Mesodermal cell (in vitro differentiated cells): ENCODE measurements around the gene CHAF1A.

Experiments
- H3K27ac ChIP-seq: 2 replicates; pipeline ENCODE4 v1.7.0; 2013; ENCODE audit warnings: mild to moderate bottlenecking, low read depth, low read length, moderate library complexity; ENCODE audit not compliant: severe bottlenecking
- H3K36me3 ChIP-seq: 2 replicates; pipeline ENCODE4 v1.7.1; 2013; ENCODE audit warnings: mild to moderate bottlenecking, low read length, moderate library complexity; ENCODE audit not compliant: control insufficient read depth, insufficient read depth
- H3K4me1 ChIP-seq: one replicate; pipeline ENCODE4 v1.7.1; 2013; ENCODE audit warnings: mild to moderate bottlenecking, low read length; ENCODE audit not compliant: insufficient read depth, control insufficient read depth, poor library complexity, severe bottlenecking
- H3K4me3 ChIP-seq: 2 replicates; pipeline ENCODE4 v1.7.0; 2013; ENCODE audit warnings: low read length, control low read depth, mild to moderate bottlenecking; ENCODE audit not compliant: insufficient read depth, poor library complexity, severe bottlenecking; ENCODE audit errors: extremely low read depth
- H3K9me3 ChIP-seq: 2 replicates; pipeline ENCODE4 v1.7.1; 2013; ENCODE audit warnings: mild to moderate bottlenecking, low read length, moderate library complexity; ENCODE audit not compliant: control insufficient read depth
- whole genome bisulfite sequencing, 2 experiments: methylation state at CpG; one replicate each; pipeline ENCODE4 v1.1.5; 2013; ENCODE audit warnings: missing lambda C conversion rate in 2 of 2; ENCODE audit not compliant: insufficient coverage in 2 of 2; 5-methylcytosine and 5-hydroxymethylcytosine counted together

CHAF1A gene

DNA sequence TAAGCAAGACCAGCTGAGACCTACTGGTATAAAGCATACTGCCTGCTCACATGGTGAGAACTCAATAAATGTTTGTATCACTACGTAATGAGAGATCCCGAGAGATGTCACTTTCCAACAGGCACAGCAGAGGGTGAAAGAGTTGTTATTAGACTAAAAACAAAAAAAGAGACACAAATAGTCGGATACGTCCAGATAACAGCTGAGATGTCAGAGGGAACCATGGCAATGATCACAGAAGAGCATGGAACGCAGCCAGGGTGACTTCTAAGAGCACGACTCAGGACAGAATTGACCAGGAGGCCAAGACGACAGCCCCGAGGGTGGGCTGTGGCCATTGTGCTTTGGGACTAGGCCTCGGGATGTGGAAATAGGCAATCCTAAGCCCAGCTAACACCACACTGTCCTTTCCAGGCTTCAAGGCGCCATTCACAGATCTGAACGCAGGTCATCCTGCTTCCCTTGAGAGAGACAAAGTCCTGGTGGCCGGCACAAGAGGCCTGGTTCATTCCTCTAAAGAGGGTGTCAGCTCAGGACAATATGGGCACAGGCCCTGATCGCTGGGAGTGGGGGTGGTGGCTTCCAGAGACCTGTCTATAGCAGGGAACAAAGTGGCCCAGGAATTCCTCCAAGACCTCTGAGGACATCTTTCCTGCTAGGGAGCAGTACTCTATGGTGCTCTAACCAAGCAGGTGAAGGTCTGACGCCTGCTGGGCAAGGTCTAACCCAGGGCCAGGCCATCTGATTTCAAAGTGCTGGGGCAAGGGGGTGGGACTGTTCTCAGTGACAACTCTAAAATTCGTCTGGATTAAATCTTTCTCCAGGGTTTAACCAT, 5.3 kb upstream of the CHAF1A start:
- H3K4me1 ChIP-seq = peaks cover 19% of the 10 kb centered on the region
- H3K27ac ChIP-seq = no peak overlapping the region
- H3K4me3 ChIP-seq = no peak overlapping the region
- no peaks in the 10 kb centered on the region for H3K9me3 ChIP-seq
- 95 to 96% methylated on average over 14 of the region's 15 CpGs for WGBS, 2 experiments
- peaks cover 45% of the 10 kb centered on the region for H3K36me3 ChIP-seq

DNA sequence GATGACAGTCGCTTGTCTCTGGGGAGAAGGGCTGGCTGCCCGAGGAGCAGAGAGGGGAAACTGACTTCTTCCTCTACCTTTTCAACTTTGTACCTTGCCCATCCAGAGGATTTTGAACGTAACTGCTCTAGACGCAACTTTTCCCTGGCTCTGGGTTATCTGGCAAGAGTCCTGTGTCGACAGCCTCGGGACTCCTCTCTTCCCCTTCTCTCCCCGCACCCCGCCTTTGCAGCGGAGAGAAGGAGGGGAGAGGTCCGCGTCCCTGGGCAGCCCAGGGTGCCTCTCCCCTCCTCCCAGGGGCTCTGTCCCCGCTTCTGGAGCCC, 2.7 kb upstream of the CHAF1A start:
- Histone ChIP-seq H3K9me3 (no peaks in the 10 kb centered on the region), H3K4me1 (peaks cover 5% of the 10 kb centered on the region), H3K36me3 (peaks cover 47% of the 10 kb centered on the region), H3K27ac (peak overlapping the region; percentile 74), H3K4me3 (peak overlapping the region; percentile 98)
- WGBS, 2 experiments = 0 to 7% methylated on average over 5 to 6 of the region's 12 CpGs

DNA sequence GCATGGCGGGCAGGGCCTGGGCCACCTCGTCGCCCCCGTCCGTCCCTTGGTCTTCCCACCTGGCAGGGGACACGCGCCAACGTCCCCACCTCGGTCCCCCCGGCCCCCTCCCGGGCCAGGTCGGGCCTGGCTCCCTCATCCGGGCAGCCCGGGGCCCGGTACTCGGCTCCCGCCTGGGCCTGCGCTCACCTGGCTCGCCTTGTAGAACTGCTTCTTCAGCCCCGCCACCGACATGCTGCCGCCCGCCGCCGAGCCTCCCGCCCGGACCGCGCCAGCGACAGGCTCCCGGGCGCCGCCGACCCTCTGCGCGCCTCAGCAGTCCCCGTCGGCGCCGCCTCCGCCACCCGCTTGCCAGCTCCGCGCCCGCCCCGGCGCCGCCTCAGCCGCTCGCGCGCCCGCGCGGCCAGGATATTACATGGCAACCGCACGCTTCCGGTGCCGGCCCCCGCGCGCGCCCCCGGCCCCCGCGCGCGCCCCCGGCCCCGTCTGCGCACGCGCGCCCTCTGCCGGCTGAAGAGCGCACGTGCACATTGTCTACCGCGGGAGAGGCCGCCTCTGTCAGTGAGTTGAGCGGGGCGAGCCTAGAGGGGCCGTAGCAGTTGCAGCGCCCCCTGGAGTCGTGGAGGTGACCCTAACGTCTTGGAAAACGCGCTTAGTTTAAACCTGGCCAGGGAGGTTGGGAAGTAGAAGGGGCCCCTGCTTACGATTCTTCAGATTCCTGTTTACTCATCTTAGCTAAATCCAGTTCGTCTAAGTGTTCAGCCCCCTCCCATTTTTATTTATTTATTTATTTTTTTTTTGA, 2.1 kb upstream of the CHAF1A start, which contains the start of gene SH3GL1:
TSS of gene SH3GL1 (minus strand) at position 413 of the 802 bp plus-strand sequence. CDS start at position 234, 179 bp downstream.
- H3K4me3 ChIP-seq = peak within 1 kb of the TSS; percentile 98
- 0% methylated on average over 52 to 54 of the region's 90 CpGs for WGBS, 2 experiments
- H3K36me3 ChIP-seq = peaks cover 47% of the 10 kb centered on the region
- H3K27ac ChIP-seq = peak within 1 kb of the TSS; percentile 74
- H3K9me3 ChIP-seq = no peaks in the 10 kb centered on the region
- H3K4me1 ChIP-seq = peaks cover 4% of the 10 kb centered on the region

DNA sequence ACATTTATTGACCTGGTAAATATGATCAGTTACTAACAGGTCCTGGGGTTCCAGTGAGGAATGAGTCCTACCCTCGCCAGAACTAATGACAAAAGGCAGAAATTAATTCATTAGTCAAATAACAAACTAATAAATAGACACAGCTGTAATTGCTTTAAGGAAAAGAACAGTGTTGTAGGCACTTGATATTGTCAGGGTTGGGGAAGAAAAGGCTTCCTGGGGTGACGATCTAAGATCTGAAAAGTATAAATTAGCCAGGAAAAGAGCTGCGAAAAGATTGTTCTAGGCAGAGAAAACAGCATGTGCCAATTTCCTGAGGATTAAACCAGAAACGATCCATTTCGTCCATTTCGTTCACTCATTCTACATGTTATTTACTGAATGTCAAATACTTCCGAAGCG, 670 bp upstream of the CHAF1A start:
- peak overlapping the region; percentile 63 for H3K27ac ChIP-seq

DNA sequence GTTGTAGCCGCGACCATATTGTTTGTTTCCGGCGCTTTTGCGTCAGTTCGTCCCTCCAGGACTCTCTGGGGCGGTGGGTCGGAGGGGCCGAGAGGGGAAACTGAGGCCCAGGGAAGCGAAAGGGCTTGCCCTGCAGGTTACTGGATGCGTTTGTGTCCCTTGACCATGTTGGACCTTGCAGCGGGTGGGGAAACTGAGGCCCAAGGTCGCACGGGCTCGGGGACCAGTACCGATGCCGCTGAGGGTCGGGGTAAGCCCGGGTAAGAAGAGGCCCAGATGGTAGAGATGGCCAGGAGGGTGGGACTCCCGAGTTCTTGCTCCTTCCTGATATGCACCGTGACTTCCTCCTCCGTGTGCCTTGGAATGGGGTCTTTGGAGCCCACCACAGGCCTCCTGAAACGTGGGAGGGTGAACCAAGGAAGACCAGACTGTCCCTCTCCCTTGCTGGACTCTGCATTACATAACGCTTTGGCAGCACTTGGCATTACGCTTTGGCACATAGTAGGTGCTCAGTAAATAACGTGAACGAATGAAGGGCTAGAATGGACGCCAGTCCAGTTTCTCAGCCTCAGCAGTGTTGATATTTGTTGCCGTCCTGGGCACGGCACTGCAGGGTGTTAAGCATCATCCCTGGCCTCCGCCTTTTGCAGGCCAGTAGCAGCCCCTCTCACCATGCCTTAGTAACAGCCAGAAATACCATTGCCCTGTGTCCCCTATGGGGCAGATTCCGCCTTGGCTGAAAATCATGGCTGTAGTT, 743 bp downstream of the CHAF1A start:
- H3K9me3 ChIP-seq = no peaks in the 10 kb centered on the region
- H3K27ac ChIP-seq = peak overlapping the region; percentile 74
- peak overlapping the region; percentile 97 for H3K4me3 ChIP-seq
- 4 to 6% methylated on average over 28 to 29 of the region's 32 CpGs for WGBS, 2 experiments
- H3K36me3 ChIP-seq = peaks cover 39% of the 10 kb centered on the region
- H3K4me1 ChIP-seq = peaks cover 4% of the 10 kb centered on the region

More for the DNA sequence above, 670 bp upstream of the CHAF1A start:
- H3K36me3 ChIP-seq = peaks cover 46% of the 10 kb centered on the region
- WGBS, 2 experiments = 26 to 52% methylated on average over 2 to 5 of the region's 8 CpGs
- H3K4me3 ChIP-seq = peak overlapping the region; percentile 97
- peaks cover 4% of the 10 kb centered on the region for H3K4me1 ChIP-seq
- no peaks in the 10 kb centered on the region for H3K9me3 ChIP-seq

DNA sequence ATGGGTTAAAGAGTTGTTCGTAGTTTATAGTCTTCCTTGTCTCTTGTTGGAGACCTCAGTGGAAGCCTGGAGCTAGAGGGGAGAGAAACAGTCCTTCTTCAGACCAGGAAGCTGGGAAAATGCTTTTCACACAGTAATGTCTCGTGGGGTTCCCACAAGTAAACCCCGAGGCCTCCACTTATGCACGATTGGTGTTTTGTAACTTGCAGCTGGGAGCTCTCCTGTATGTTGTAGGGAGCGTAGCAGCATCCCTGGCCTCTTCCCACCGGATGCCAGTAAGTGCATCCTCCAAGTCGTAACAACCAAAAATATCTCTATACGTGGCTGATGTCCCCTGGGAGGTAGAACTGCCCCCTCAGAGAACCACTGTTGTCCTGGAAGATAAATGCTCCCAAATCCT, 3.5 kb downstream of the CHAF1A start:
- Histone ChIP-seq H3K9me3 (no peaks in the 10 kb centered on the region), H3K4me1 (peaks cover 19% of the 10 kb centered on the region), H3K4me3 (no peak overlapping the region), H3K27ac (no peak overlapping the region), H3K36me3 (peaks cover 54% of the 10 kb centered on the region)
- WGBS, 2 experiments = 88 to 95% methylated on average over 7 to 8 of the region's 8 CpGs

DNA sequence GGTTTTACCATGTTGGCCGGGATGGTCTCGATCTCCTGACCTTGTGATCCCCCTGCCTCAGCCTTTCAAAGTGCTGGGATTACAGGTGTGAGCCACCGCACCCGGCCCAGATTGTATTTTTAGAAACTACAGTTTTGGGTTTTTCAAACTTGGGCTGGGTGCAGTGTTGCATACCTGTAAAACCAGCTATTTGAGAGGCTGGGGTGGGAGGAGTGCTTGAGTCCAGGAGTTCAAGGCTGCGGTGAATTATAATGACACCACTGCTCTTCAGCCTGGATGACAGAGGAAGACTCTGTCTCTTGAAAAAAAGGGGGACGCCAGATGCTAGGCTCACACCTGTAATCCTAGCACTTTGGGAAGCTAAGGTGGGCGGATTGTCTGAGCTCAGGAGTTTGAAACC, 4.2 kb downstream of the CHAF1A start:
- no peaks in the 10 kb centered on the region for H3K9me3 ChIP-seq
- no peak overlapping the region for H3K27ac ChIP-seq
- no peak overlapping the region for H3K4me3 ChIP-seq
- H3K36me3 ChIP-seq = peaks cover 59% of the 10 kb centered on the region
- WGBS, 2 experiments = 88 to 100% methylated on average over 4 to 6 of the region's 7 CpGs
- peaks cover 19% of the 10 kb centered on the region for H3K4me1 ChIP-seq

DNA sequence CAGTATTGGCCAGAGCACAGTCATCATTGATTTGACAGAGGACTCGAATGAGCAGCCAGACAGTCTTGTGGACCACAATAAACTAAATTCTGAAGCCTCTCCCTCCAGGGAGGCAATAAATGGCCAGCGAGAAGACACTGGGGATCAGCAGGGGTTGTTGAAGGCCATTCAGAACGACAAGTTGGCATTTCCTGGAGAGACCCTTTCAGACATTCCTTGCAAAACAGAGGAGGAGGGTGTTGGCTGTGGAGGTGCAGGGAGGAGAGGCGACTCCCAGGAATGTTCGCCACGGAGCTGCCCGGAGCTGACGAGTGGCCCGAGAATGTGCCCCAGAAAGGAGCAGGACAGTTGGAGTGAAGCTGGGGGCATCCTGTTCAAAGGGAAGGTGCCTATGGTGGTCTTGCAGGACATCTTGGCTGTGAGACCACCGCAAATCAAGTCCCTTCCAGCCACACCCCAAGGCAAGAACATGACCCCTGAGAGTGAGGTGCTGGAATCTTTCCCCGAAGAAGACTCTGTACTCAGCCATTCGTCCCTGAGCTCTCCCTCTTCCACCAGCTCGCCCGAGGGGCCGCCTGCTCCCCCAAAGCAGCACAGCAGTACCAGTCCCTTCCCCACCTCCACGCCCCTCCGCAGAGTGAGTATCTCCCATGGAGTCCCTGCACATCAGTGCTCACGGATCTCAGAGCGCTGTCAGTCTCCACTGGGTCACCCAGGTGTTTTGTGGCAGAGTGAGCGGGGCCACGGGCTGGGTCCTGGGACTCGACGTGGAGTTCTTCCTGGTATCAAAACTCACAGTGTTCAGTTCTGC, 6.9 kb downstream of the CHAF1A start:
- Histone ChIP-seq H3K27ac (peak overlapping the region; percentile 10), H3K4me1 (peaks cover 19% of the 10 kb centered on the region), H3K9me3 (no peaks in the 10 kb centered on the region), H3K36me3 (peaks cover 84% of the 10 kb centered on the region), H3K4me3 (no peak overlapping the region)
- WGBS, 2 experiments = 67 to 76% methylated on average over 14 to 21 of the region's 23 CpGs

DNA sequence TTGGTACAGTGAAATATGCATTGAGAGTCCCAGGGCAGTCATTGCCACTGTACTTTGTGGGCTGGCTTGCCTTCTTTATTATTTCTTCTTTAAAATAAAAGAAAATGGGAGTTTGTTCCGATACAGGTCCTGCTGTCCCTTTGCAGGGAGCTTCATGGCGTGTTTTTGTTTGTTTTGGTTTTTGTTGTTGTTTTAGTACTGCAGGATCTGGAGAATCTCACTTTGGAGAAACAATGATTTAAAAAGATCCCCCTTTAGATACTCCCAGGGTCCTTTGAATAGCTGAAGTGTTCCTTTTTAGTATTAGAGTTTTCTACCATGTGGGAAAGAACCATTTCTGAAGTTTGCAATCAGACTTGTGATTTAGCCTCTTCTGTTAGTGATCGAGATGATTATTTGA, 11.1 kb downstream of the CHAF1A start:
- H3K9me3 ChIP-seq = no peaks in the 10 kb centered on the region
- no peak overlapping the region for H3K27ac ChIP-seq
- peaks cover 23% of the 10 kb centered on the region for H3K4me1 ChIP-seq
- no CpG with 5 or more reads among the region's 3 CpGs for WGBS, 2 experiments
- H3K4me3 ChIP-seq = no peak overlapping the region
- H3K36me3 ChIP-seq = peaks cover 81% of the 10 kb centered on the region
